GM18868 (cell line): Measurements from ENCODE around the gene MARS1.
"Not testable (repeated sequence)": the region's sequence is repeated elsewhere in the genome, so short reads cannot be mapped to it uniquely, and the experiment has no call there.

Source experiments
- ATAC-seq: cut with Tn5 transposase; IDR thresholded peaks from one replicate; pipeline ENCODE4 v1.9.1; 2021; ENCODE audit warnings: mild to moderate bottlenecking, moderate library complexity; ENCODE audit not compliant: unreplicated experiment

The MARS1 gene

DNA sequence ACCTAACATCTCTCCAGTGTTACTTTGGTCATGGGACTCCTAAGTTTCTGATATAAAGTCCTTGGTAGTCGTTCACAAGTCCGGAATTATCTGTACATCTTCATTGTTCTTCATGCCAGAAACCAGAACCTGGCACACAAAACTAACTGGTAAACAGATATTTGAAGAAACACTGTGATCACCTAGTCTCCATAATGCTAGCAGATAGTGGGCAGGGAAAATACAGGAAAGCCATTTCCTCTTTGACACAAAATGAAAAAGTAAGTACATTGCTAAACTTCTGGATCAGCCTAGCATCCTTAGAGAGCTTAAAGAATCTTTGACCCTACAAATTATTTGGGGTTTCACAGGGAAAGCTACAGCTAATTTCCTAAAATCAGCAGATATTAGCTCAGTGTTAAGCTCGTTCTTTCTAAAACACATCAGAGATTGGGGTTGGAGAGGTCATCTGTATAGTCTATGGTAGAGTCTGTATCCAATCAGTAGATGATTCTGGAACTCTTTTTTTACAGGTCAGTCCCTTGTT is 27.6 kb downstream of the MARS1 start:
- no peak for ATAC-seq

DNA sequence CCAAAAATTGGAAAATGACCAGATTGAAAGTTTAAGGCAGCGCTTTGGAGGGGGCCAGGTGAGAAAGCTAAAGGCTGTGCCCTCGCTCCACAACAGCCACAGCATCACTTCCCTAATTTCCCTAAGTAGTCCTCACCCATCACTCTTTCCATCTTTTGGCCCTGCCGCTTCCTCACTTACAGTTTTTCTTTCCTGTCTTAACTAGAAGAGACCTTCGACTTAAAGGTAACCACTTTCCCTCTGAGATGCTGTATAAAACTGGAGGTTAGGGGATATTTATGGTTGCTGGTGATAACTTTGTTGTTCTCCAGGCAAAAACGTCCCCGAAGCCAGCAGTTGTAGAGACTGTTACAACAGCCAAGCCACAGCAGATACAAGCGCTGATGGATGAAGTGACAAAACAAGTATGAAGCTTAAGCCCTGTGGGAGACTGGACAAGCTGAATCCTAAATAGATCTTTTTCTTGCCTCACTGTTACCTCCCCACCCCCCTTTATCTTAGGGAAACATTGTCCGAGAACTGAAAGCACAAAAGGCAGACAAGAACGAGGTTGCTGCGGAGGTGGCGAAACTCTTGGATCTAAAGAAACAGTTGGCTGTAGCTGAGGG is 28.2 kb downstream of the MARS1 start:
- no peak for ATAC-seq

DNA sequence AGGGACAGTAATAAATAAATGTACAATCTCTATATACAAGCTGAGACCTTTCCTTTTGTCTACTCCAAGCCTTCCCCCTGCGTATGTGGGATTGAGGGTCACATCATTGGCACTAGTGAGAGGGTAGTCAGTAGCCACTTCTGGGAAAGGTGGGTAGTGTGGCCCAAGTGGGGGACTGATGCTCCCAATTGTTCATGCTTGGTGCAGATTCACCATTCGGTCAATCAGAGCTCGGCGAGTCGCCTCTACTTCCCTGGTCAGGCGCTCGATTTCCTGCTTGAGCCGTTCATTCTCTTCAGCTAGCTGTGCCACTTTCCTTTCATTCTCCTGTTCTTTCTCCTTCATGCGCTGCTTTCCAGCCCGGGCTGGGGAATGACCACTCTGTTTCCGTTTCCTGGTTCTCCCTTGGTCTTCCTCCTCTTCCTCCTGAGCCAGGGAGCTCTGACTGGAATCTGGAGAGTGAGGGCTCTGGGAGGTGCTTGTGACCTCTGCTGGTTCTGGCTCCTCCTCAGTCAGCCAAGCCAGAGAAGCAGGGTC is 28.8 kb downstream of the MARS1 start:
- ATAC-seq, result no peak

DNA sequence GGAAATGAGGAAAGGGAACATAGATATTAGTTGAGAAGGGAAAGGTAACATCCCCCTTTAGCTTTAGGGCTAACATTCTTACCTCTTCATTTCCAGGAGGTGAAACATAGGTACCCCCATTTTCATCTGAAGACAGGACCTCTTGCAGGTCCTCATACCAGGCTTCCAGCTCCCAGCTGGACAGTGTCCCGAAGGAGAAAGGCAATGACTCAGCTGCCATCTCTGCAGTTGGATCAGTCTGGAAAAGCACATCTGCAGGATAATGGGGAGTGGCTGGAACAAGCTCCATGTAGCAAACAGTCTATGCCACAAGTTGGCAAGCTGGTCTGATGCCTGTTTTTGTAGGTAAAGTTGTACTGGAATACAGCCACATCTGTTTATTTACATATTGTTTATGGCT is 29.3 kb downstream of the MARS1 start:
- ATAC-seq, result no peak

DNA sequence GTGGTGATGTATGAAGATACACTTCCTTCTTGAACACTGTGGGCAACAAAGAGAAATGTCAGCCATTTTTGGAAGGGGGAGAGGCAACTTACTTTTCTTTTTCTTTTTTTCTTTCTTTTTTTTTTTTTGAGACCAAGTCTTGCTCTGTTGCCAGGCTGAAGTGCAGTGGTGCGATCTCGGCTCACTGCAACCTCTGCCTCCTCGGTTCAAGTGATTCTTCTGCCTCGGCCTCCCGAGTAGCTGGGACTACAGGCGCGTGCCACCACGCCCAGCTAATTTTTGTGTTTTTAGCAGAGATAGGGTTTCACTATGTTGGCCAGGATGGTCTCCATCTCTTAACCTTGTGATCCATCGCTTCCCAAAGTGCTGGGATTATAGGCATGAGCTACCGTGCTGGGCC is 29.9 kb downstream of the MARS1 start:
- not testable (repeated sequence) for ATAC-seq

DNA sequence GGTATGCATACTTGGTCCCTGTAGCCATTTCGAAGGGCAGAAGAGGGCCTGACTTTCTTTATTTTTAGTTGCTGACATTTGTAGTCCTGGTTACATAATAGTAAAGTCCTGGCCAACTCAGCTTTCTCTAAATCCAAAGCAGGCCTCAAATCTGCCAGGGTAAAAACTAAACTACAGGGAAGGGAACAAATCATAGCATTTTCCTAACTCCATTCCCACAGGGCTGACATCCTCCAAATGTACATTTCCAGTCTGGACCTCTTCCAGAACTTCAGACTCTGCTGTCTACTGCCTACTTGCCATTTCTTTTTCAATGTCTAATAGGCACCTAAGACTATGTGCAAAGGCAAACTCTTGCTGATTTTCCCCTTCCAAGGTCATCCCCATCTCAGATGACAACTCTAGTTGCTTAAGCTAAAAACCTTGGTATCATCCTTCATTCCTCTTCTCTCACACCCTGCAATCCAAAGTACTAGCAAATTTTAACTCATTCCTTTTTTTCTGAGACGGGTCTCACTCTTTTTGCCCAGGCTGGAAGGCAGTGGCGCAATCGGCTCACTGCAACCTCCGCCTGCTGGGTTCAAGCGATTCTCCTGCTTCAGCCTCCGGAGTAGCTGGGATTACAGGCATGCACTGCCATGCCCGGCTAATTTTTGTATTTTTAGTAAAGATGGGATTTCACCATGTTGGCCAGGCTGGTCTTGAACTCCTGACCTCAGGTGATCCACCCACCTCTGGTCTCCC is 30.5 kb downstream of the MARS1 start:
- ATAC-seq, result no peak

DNA sequence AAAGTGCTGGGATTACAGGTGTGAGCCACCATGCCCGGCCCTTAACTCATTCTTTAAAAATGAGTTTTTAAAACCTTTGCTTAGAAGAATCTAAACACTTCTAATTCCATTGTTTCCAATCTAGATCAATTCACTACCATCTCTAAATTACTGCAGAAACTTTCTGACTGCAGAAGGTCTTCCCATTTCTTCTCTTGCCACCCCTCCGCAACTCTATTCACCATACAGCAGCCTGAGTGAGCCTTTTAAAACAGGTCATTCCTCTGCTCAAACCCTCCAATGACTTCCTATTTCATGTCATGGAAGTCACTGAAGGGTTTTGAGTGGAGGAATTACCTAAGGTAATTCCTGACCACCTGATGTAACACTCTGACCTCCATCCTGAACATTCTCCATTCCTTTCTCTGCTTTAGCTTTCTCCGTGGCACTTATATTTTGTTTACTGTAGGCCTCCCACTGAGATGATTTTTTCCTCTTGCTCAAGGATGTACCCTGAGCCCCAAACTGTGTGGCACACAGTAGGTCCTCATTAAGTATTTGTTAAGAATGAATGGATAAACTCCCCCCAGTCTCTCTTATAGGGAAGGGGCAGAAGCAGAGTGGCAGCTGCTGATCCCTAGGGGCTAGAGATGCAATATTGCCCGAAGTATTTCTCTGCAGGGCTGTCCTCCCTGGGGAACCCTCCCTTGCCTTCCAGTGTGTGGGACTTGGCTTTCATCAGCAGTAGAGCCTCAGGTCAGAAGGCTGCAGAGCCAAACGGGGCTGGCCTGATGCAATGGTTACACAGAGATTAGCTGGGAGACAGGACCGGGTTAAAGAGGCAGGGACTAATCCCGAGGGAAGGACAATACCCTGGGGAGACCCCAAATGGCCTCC is 31.3 kb downstream of the MARS1 start:
- ATAC-seq, result no peak

DNA sequence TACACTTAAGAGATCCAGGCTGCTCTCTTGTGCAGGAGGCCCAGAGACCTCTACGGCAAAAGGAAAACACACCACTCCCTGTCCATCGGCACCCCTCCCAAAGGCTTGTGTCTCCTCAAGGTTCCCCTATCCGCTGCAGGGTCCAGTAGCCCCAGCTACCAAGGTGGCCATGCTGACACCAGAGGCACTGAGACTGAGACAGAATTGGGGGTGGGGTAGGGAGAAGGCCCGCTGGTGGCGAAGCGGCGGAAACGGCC is 31.9 kb downstream of the MARS1 start:
- ATAC-seq, result no peak

DNA sequence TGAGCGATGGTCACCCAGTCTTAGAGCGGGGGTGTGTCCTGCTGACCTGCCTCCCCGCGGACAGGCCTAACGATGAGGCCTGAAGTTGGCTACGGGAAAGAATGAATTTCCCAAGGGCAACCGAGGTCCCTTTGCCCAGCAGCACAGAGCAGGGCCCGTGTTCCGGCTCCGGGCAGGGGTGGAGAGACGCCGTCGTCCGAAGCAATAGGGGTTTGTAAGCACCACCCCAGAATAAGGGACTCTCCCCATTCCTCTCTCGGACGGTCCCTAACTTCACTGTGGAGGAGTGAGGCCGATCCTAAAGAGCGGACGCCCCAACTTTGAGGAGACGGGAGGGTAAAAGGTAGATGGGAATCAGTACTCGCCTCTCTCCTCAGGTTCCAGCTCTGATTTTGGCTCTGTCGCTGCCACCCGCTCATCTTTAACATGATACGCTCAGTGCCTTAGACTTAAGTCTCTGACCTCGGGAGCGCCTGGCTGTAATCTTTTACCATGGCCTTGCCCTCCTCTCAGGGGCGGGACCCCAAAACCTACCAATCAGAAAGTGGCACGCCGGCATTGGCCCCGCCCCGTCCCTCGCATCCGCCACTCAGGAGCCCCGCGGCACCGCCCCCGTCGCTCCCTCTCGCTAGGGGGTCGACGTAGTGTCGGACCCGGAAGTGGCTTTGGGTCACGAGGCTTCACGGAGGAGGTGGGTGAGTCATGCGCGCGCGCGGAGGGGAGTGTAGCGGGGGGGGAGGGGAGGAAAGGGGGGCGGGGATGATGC is 32.4 kb downstream of the MARS1 start, which contains the start of gene DDIT3:
Gene DDIT3 (minus strand): TSS at position 462 of the 766 bp plus-strand sequence. CDS start 3,108 bp downstream, outside the sequence.
- peak; percentile 78 for ATAC-seq

DNA sequence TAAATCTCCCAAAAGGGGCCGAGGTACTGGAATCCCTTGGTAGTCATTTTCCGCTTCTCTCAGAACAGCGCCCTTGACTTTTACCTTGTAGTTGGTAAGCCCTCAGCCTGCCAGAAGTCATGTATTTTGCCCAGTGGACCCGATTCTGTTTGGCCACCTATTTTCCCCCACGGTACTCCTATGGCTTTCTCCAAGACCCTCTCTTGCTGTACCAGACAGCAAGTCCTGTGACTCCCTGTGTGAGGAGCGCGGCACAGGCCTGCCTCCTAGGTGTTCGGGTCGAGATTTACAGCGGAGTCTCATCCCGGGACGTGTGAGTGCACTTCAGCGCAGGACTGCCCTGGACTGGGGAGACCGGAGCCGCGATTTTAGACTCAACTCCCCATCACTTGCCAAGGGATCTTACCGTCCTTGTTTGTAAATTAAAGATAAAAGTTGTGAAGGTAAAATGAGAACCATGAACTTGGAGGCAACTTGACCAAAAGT is 33.7 kb downstream of the MARS1 start:
- ATAC-seq, result no peak

DNA sequence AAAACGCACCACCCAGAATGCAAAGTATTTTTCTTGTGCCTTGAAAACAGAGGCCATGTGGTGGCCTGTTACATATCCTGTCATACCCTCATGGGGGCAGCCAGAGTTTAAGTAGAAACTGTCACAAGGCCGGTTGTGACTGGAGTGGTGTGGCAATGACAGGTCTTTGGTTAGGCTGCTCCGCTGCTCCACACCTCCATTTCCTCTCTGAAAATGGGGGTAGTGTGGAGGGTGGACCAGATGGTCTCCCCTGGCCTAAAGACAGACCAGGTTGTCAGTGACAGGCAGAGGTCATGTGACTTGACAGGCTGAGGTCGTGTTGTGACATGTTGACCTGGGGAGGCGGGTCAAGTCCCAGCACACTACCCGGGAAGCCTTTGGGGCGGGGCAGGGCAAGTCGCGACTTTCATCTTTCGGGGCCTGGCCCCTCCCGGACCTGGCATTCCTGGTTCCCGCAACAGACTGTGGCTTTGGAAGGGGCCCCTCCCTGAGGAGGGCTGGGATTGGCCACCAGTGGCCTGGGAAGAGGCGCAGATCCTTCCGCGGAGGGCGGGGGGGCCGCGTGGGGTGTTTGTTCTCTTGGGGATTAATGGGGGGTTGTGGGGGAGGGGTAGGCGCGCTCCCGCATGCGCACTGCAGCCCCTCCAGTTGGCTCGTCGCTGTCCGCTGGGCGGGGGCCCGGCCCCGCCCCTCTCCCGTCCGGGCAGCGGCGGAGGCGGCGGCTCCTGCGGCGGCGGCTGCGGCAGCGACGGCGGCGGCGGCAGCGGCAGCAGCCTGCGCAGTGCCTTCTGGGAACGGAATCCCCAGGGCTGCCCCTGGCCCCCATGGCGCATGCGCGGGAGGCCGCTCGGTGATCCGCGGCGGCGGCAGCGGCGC is 34.4 kb downstream of the MARS1 start, which contains the start of gene MBD6:
Gene MBD6 (plus strand): TSS at position 814 of the 876 bp plus-strand sequence. CDS start 1,480 bp downstream, outside the sequence.
- peak; percentile 34 for ATAC-seq

DNA sequence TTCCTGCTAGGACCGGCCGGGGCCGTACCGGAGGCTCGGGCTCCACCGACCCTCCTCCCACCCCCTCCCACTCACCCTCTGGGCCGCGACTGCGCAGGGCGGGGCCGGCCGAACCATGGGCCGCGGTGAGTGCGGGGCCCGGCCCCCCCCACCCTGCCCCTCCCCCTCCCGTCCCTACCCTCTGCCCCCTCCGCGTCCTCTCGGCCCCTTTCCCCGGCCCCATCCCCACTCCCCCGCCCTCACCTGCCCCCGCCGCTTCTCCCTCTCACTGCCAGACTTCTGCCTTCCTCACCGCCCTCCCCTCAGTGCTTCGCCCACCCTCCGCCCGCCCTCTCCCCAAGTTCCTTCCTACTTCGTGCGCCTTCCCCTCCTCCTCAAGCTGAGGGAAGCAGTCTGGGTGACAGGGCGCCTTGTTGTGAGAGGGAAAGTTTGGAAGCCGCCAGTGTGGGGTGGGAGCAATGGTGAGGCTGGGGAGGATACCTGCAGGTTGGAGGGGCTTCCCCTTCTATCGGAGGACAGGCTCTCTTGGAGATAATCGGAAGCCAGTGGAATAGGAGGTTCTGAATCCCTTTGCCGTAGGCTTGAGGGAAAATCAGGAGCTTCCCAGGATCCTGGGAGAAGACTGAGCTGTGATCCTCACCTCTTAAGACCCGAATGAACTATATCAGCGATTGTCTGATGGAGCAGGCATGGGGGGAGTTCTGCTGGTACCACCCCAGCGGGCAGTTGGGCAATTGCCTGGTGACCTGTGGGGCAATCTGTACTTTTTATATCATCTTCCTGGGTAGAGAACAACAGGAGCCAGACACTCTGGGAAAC is 35.2 kb downstream of the MARS1 start:
- no peak for ATAC-seq

DNA sequence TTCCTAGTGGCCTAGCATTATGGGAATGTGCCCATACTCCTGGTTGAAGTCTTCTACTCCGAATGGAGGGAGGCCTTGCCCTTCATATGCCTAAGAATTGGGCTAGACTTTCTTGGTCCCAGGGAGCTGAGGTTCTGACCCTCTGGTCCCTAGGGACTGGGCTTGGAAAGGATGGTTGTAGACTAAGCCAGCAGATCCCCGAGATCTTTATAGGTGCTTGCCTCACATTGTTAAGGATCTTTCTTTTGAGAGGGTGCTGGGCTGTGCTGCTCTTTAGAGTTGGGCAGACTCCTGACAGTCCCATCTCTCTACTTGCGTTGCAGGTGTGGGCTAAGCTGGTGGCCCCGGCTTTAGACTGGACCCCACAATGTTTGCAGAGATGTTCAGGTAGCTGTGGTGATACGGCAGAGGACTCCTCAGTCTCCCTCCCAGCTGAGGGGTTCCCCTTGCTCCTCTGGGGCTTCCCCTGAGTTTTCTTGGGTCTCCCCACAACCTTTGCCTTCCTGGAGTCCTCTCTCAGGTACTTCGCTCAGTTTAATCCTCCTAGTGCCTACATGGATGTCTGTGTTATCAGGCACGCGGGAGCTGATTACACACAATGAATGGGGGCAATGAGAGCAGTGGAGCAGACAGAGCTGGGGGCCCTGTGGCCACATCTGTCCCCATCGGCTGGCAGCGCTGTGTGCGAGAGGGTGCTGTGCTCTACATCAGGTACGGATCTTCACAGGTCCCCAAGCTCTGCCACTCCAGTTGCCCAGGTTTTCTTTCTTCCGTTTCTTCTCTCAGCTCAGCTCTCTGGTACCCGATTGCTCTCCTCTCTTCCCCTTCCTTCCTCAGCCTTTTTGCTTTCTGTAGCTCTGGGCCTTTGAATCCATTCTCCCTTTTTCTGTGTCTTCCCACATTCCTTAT is 36.1 kb downstream of the MARS1 start:
- ATAC-seq, result no peak

DNA sequence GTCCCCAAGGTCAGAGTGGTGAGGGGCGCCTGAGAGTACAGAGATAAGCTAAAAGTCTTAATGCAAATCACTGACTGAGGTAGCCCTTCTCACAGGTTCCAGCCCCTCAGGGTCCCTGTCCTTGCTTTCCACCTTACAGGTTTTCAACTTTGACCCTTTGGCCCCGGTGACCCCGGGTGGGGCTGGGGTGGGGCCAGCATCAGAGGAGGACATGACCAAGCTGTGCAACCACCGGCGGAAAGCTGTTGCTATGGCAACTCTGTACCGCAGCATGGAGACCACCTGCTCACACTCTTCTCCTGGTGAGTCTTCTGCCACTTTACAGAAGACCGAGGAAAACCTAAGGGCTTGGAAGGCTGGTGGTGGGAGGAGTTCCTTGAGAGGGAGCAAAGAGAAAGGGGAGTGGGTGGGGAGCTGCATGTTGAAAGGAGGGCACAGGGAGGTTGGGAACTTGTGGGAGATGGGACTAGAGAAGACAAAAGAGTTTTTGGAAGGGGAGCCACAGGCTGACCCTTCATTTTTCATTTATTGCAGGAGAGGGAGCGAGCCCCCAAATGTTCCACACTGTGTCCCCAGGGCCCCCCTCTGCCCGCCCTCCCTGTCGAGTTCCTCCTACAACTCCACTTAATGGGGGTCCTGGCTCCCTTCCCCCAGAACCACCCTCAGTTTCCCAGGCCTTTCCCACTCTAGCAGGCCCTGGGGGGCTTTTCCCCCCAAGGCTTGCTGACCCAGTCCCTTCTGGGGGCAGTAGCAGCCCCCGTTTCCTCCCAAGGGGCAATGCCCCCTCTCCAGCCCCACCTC is 37.1 kb downstream of the MARS1 start:
- ATAC-seq, result no peak

DNA sequence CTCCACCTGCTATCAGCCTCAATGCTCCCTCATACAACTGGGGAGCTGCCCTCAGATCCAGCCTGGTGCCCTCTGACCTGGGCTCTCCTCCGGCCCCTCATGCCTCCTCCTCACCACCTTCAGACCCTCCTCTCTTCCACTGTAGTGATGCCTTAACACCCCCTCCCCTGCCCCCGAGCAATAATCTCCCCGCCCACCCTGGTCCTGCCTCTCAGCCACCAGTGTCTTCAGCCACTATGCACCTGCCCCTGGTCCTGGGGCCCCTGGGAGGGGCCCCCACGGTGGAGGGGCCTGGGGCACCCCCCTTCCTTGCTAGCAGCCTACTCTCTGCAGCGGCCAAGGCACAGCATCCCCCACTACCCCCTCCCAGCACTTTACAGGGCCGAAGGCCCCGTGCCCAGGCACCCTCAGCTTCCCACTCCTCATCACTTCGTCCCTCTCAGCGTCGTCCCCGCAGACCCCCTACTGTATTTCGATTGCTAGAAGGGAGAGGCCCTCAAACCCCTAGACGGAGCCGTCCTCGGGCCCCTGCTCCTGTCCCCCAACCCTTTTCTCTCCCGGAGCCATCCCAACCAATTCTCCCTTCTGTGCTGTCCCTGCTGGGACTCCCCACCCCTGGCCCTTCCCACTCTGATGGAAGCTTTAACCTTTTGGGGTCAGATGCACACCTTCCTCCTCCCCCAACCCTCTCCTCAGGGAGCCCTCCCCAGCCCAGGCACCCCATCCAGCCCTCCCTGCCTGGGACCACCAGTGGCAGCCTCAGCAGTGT is 37.9 kb downstream of the MARS1 start:
- ATAC-seq, result no peak
